GM12872 (cell line): Measurements from ENCODE around the gene TERC.

Source experiments
- TF ChIP-seq, protein P1 (sequence below): IDR thresholded peaks from 3 replicates; pipeline ENCODE4 v1.5.1; 2011; ENCODE audit warnings: low read depth, mild to moderate bottlenecking, low read length, moderate library complexity; ENCODE audit not compliant: insufficient read depth

TERC gene

DNA sequence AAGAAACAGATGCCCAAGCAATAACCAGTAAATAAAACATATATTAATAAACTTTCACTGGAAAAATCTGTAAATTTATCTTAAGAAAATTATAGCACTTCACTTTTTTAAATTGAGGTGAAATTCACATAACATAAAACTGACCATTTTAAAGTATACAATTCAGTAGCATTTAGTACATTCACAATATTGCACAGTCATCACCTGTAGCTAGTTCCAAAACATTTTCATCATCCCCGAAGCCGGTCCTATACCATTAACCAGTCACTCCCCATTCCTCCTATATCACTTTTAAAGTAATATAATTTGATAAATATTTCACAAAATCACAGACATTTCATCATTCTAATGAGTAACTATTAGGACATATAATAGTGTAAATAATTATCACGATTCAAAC, 39.8 kb upstream of the TERC start:
- TF ChIP-seq, protein P1, sequence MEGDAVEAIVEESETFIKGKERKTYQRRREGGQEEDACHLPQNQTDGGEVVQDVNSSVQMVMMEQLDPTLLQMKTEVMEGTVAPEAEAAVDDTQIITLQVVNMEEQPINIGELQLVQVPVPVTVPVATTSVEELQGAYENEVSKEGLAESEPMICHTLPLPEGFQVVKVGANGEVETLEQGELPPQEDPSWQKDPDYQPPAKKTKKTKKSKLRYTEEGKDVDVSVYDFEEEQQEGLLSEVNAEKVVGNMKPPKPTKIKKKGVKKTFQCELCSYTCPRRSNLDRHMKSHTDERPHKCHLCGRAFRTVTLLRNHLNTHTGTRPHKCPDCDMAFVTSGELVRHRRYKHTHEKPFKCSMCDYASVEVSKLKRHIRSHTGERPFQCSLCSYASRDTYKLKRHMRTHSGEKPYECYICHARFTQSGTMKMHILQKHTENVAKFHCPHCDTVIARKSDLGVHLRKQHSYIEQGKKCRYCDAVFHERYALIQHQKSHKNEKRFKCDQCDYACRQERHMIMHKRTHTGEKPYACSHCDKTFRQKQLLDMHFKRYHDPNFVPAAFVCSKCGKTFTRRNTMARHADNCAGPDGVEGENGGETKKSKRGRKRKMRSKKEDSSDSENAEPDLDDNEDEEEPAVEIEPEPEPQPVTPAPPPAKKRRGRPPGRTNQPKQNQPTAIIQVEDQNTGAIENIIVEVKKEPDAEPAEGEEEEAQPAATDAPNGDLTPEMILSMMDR: no peak

DNA sequence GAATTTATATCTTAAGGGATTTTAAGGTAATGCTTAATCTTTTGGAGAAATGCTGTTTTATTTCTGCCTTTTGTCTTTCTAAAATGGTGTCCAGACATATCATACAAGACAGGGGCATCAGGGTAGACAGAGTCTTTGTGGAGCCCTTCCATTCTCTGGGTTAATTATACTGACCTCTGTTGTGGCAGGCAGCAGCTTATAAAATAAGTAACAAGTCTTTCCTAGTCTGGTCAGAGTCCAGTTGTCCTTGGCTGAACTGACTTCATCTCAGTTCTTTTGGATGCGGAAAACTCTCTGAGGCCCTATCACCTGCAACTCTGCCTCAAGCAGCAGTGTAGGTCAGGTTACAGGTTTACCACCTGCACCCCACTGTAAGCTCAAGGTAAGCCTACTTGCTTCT, 27.5 kb upstream of the TERC start:
- TF ChIP-seq, protein P1: no peak

DNA sequence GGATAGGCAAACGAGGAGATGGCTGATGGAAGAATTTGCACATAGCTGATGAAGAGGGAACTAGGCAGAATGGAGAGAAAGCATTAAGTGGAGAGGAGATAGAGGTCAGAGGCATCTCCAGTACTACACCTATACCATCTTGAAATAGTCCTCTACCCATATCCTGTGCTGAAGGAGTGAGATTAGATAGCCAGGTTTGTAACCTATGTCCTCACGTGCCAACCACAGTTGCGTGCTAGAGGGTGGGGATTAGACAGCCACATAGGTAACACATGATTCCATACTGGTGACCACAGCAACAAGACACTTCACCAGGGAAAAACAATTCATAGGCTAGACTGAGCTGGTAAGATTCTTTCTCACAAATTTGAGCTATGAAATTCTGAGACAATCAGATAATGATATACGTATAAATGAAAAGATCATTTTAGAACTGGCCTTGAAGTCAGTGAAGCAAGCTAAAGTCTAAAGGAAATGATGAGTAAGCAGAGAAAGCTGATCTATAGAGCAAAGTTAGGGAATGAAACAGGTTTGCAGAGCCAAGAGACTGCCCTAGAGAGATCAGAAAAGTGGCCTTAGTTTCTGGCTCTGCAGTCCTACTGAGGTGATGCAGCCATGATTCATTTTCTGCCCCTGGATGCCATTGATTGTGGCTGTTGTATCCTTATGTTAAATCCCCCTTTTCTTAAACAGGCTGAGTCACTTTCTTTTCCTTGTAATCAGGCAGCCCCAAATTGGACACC, 26.0 kb upstream of the TERC start:
- TF ChIP-seq, protein P1: no peak

DNA sequence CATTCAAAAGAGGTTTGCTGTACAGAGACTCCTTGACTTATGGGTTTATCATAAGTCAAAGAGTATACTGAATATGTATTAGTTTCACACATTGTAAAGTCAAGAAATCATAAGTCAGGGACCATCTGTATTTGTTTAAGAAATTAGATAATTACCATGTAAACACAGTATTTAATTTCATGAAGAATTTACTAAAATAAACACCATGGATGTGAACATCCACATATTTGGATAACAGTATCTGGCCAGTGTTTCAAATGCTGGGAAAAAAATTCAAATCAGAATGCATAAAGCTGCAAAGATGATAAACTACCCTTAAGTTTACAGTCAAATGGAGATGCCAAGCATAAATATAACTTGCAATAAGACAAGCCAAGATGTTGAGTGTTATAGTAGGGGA, 25.4 kb upstream of the TERC start:
- TF ChIP-seq, protein P1: no peak

DNA sequence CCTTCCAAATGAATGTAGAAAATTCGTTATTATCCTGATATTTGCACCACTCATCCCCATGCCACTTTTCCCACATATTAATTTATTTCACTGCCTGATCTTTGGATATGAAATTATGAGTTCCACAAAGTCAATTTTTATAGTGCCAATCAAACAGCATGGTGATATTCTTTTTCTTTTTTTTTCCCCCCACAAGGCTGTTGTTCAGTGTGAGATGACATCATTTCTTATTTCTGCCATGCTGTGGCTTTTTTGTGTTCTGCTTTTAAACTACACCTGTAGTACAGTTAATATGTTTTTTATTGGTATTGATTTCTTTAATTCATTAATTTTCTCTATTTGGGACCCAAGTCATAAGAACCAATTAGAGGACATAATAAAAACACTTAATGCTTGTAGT, 22.9 kb upstream of the TERC start:
- TF ChIP-seq, protein P1: no peak

DNA sequence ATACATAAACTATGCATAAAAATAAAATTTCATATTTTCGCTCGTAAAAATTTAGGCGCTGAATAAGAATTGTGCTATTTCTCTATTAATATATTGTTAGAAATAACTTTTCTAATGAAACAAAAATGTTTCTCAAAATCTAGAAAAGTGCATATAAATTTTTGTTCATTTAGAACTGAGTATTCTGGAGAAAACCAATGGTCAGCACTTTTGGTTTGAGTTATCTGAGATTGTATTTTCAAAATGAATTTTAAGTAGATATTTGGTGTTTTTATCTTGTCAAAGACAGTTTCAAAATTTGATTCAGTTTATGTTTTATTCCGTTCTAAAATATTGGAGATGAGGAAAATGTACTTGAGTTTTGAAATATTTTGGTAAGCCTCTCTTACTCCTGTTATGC, 22.3 kb upstream of the TERC start:
- TF ChIP-seq, protein P1: no peak

DNA sequence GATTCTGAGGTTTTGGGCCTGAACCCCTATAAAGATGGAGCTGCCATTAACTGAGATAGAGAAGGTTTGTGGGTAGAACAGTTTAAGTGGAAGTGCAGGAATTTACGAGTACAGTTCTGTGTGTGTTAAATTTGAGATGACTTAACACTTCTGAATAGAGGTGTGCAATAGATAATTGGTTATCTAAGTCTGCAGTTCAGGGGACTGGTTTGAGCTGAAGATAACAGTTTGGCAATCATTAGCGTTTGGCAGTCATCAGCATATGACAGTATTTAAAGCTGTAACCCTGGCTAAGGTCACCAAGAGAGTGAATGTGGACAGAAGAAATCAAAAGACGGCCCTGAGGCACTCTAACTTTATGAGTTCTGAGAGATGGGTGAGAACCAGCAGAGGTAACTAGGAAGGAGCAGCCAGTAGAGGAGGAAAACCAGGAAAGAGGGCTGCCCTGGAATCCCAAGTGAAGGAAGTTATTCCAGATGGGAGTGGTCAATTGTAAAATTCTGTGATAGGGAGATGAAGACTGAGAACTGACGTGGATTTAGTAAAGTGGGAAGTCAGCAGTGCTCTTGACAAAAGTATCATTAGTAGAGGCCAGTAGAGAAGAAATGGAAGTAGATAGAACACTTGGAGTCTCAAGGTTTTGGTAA, 16.5 kb upstream of the TERC start:
- TF ChIP-seq, protein P1: no peak
